ENCODE data around the gene HERPUD1.

DNA sequence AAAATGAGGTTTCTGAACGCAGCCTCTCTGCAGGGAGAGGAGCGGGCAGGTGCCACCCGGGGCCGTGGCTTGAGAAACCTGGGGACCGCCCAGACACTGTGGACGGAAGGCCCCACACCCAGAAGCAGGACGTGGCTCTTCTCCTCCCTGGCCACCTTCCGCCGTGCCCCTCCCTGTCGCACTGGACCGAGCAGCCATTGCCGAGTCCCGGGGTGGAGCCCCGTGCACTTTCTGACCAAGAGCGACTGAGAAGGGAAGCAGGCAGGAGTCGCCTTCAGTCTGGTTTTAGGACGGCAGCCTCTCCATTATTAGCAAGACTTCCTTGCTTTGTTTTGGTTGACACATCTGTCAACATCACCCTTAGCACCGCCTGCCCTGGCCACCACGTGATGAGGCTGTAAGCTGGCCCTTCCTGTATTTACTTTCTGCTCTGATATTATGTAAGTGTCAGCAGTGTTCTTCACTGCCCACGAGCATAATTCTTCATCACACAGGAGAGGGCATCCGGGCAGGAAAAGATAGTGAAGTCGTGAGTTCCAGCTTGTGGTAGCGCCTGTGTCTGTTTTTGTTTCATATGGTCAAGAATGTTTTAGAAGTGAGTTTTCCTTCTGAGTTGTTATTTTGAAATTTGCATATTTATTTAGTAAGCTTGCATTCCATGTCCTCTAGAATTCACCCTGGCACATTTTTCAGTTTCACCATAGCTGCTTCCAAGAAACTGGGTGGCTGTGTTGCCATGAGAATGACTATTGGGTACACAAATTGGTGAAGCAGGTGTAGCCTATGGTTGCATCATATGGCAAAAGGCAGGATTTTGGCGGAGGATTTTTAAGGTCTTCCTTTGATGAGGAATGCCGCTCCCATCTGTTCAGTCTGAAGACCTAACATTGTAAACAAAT lies 1.0 kb downstream of the HERPUD1 start:
- TF ChIP-seq CREB1 (CRISPR knock-in tag; IDR thresholded peaks at IDR 0.05), result no peak
- no peak for TF ChIP-seq NFE2L1 (CRISPR knock-in tag; IDR thresholded peaks at IDR 0.05)
- TF ChIP-seq, protein P1, sequence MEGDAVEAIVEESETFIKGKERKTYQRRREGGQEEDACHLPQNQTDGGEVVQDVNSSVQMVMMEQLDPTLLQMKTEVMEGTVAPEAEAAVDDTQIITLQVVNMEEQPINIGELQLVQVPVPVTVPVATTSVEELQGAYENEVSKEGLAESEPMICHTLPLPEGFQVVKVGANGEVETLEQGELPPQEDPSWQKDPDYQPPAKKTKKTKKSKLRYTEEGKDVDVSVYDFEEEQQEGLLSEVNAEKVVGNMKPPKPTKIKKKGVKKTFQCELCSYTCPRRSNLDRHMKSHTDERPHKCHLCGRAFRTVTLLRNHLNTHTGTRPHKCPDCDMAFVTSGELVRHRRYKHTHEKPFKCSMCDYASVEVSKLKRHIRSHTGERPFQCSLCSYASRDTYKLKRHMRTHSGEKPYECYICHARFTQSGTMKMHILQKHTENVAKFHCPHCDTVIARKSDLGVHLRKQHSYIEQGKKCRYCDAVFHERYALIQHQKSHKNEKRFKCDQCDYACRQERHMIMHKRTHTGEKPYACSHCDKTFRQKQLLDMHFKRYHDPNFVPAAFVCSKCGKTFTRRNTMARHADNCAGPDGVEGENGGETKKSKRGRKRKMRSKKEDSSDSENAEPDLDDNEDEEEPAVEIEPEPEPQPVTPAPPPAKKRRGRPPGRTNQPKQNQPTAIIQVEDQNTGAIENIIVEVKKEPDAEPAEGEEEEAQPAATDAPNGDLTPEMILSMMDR (IDR thresholded peaks at IDR 0.05), result no peak
- no peak for TF ChIP-seq ELF4 (CRISPR knock-in tag; IDR thresholded peaks at IDR 0.05; ENCODE audit: low read depth)
- TF ChIP-seq MXD4 (CRISPR knock-in tag; IDR thresholded peaks at IDR 0.05; ENCODE audit: borderline replicate concordance), result no peak
- TF ChIP-seq, protein P2, sequence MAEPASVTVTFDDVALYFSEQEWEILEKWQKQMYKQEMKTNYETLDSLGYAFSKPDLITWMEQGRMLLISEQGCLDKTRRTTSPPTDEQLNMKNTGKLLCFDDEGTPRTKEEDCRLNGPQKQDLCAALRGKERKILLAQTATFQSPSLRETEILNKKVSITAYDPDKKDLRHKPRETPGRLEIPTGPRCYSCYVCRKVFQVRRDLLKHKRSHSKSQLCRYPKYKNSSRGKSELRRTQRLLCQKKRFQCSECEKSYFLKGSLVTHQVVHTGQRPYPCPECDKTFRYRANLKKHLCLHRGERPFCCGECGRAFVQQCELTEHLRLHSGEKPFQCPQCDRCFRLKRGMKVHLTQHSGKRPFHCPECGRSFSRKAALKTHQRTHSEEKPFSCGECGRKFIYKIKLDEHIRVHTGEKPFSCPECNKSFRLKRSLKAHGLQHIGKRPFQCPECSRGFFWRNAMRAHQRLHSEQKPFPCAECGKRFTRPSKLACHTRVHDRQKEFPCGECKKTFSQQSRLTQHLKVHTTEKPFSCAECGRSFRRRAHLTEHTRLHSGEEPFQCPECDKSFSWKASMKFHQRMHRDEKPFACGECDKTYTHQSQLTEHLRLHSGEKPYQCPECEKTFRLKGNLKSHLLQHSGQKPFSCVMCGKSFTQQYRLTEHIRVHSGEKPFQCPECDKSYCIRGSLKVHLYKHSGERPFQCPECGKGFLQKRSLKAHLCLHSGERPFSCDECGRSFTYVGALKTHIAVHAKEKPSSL (CRISPR knock-in tag; conservative IDR thresholded peaks at IDR 0.05), result no peak
- TF ChIP-seq, protein P3, sequence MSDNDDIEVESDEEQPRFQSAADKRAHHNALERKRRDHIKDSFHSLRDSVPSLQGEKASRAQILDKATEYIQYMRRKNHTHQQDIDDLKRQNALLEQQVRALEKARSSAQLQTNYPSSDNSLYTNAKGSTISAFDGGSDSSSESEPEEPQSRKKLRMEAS (CRISPR knock-in tag; IDR thresholded peaks at IDR 0.05), result no peak; the same call in 1 of the 2 replicates
- TF ChIP-seq, protein P4, sequence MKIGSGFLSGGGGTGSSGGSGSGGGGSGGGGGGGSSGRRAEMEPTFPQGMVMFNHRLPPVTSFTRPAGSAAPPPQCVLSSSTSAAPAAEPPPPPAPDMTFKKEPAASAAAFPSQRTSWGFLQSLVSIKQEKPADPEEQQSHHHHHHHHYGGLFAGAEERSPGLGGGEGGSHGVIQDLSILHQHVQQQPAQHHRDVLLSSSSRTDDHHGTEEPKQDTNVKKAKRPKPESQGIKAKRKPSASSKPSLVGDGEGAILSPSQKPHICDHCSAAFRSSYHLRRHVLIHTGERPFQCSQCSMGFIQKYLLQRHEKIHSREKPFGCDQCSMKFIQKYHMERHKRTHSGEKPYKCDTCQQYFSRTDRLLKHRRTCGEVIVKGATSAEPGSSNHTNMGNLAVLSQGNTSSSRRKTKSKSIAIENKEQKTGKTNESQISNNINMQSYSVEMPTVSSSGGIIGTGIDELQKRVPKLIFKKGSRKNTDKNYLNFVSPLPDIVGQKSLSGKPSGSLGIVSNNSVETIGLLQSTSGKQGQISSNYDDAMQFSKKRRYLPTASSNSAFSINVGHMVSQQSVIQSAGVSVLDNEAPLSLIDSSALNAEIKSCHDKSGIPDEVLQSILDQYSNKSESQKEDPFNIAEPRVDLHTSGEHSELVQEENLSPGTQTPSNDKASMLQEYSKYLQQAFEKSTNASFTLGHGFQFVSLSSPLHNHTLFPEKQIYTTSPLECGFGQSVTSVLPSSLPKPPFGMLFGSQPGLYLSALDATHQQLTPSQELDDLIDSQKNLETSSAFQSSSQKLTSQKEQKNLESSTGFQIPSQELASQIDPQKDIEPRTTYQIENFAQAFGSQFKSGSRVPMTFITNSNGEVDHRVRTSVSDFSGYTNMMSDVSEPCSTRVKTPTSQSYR (CRISPR knock-in tag; IDR thresholded peaks at IDR 0.05), result no peak
- no peak for TF ChIP-seq SP1 (CRISPR knock-in tag; conservative IDR thresholded peaks at IDR 0.05)
- no peak for TF ChIP-seq CBFB (CRISPR knock-in tag; IDR thresholded peaks at IDR 0.05; ENCODE audit: low read depth)
- TF ChIP-seq, protein P5, sequence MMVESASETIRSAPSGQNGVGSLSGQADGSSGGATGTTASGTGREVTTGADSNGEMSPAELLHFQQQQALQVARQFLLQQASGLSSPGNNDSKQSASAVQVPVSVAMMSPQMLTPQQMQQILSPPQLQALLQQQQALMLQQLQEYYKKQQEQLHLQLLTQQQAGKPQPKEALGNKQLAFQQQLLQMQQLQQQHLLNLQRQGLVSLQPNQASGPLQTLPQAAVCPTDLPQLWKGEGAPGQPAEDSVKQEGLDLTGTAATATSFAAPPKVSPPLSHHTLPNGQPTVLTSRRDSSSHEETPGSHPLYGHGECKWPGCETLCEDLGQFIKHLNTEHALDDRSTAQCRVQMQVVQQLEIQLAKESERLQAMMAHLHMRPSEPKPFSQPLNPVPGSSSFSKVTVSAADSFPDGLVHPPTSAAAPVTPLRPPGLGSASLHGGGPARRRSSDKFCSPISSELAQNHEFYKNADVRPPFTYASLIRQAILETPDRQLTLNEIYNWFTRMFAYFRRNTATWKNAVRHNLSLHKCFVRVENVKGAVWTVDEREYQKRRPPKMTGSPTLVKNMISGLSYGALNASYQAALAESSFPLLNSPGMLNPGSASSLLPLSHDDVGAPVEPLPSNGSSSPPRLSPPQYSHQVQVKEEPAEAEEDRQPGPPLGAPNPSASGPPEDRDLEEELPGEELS (CRISPR knock-in tag; IDR thresholded peaks at IDR 0.05), result no peak
- no peak for TF ChIP-seq CREM (CRISPR knock-in tag; IDR thresholded peaks at IDR 0.05)

Data from WTC11 (cell line).